DMS153 (cell line): Measurements from ENCODE around the gene PPARG.
"Not testable (repeated sequence)": the region's sequence is repeated elsewhere in the genome, so short reads cannot be mapped to it uniquely, and the experiment has no call there.

Source experiments
- DNase-seq: peaks from one replicate; lab custom pipeline; 2025; lab: John Stamatoyannopoulos, UW

The PPARG gene

DNA sequence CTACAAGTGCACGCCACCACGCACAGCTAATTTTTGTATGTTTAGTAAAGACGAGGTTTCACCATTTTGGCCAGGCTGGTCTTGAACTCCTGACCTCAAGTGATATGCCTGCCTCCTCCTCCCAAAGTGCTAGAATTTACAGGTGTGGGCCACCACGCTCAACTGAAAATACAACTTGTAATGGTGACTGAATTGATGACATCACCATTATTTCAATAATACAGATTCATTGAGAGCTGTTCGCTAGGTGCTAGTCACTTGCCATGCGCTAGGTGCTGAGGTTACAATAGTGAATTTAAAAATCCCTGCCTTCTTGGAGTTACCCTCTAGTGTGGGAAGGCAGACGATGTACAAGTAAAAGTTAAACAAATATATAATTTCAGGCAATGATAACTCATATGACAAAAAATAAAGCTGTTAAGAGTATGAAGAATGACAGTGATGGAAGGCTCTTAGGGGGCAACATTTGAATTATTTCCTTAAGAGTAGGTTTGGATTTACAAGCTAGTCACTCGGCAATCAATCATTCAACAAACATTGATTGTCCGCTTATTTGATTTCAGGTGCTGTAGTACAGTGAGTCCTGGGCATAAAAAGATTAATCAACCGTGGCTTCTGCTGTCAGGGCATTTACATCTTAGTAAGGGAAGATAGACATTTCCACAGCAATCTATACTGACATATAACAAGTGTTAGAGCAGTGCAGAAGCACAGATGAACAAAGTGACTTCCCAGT, 9.1 kb upstream of the PPARG start:
- no peak for DNase-seq

- no peak for DNase-seq
Measured at GRCh38 chr3:12280357-12280806, 8.5 kb upstream of the PPARG start.

DNA sequence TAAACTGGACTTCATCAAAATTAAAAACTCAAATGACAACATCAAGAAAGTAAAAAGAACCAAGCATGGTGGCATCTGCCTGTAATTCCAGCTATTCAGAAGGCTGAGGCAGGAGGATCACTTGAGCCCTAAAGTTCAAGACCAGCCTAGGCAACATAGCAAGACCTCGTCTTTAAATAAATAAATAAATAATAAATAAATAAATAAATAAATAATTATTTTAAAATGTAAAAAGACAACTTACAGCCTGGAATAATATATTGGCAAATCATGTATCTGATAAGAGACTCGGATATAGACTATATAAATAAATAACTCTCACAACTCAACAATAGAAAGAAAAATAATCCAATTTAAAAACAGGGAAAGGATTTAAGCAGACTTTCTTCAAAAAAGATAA, 4.3 kb upstream of the PPARG start:
- DNase-seq, result no peak

DNA sequence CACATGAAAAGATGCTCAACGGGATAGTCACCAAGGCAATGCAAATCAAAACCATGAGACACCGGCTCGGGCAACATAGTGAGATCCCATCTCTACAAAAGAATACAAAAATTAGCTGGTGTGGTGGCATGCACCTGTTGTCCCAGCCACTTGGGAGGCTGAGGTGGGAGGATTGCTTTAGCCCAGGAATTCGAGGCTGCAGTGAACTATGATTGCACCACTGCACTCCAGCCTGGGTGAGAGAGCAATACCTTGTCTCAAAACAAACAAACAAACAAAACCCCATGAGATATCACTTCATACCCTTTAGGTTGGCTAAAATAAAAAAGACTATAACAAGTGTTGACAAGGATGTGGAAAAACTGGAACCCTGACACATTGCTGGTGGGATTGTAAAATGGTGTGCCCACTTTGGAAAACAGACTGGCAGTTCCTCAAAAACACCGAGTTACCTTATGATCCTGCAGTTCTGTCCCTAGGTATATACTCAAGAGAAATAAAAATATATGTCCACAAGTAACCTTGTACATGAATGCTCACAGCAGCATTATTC, 3.8 kb upstream of the PPARG start:
- DNase-seq, result no peak

DNA sequence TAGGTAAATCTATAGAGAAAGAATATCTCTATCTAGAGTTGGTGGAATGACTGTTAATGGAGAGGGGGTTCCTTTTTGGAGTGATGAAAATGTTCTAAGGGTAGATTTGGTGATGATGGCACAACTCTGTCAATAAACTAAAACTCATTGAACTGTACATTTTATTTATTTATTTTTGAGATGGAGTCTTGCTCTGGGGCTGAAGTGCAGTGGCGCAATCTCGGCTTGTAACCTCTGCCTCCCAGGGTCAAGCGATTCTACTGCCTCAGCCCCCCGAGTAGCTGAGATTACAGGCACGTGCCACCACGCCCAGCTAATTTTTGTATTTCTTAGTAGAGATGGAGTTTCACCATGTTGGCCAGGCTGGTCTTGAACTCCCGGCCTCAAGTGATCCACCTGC, 3.1 kb upstream of the PPARG start:
- not testable (repeated sequence) for DNase-seq

GRCh38 chr3:12286504-12286903, 2.4 kb upstream of the PPARG start:
- no peak for DNase-seq

DNA sequence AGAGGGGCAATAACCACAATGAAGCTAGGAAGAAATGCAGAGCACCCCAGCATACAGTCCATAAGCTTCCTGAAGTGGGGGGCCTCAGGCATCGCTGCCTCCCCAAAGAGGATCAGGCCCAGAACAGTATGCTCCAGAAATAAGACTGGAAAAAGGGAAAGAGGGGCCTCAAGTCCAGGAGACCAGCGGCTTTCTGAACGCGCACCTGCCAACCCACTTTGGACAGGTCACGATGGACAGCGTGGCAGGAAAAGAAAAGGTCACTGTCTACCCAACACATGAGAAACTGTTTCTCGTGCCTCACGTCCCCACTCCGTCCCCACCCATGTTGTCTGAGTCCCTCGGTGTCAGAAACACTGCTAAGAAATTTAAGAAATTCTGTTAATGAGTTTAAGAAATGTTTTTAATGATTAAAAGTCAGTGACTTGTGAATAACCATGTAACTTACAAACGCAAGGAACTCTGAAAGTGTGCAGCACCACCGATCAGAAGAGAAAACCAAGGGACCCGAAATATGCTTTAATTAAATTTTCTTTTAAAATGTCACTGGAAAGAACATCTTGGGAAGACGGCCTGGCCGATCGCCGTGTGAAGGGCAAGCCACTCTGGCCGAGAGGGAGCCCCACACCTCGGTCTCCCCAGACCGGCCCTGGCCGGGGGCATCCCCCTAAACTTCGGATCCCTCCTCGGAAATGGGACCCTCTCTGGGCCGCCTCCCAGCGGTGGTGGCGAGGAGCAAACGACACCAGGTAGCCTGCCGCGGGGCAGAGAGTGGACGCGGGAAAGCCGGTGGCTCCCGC, 1.7 kb upstream of the PPARG start:
- DNase-seq, result no peak

DNA sequence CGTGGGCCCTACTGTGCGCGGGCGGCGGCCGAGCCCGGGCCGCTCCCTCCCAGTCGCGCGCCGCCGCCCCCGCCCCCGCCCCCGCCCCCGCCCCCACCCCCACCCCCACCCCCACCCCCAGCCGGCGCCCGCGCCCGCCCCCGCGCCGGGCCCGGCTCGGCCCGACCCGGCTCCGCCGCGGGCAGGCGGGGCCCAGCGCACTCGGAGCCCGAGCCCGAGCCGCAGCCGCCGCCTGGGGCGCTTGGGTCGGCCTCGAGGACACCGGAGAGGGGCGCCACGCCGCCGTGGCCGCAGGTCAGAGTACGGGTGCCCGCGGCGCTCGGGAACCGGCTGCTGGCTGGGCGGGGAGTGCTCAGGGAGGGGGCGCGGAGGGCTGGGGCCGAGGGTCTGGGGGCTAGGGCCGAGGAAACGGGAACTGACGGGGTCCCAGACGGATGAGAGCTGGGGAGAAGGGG, 1.1 kb upstream of the PPARG start:
- DNase-seq, result no peak

GRCh38 chr3:12289524-12289923, 654 bp downstream of the PPARG start:
- DNase-seq, result no peak

GRCh38 chr3:12292770-12293169, 3.9 kb downstream of the PPARG start:
- DNase-seq, result no peak

- DNase-seq, result no peak
Measured at GRCh38 chr3:12294885-12295580, 6.2 kb downstream of the PPARG start.

DNA sequence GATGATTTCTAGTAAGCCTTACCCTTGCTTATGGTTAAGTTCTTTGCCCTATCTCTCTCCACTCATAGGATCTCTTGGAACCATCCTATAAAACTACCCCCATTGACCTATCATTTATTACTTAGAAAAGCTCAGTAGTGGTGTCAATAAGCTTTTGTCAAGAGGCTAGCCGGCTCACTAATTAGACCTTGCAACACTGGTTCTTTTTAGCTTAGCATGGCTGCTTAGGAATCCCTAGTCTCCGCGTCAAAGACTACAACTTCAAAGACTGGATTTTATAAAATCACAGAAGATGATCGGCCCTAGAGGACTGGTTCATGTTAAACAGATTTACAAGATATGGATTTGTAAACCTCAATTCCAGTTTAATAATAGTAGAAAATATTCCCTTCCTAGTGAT, 7.6 kb downstream of the PPARG start:
- no peak for DNase-seq

DNA sequence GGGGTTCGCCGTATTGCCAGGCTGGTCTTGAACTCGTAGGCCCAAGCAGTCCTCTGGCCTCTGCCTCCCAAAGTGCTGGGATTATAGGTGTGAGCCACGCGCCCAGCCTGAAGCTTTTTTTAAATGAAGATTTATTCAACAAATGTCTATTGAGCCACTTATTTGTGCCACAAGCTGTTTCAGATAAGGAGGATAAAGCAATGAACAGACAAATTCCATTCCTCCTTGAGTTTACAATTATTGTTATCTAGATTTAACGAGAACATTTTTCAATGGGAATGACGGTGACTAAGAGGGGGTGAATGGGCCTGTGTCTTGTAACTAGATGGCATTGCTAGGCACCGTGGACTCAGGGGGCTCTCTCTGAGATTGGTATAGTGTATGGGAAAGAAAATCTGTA, 10.2 kb downstream of the PPARG start:
- DNase-seq, result no peak

DNA sequence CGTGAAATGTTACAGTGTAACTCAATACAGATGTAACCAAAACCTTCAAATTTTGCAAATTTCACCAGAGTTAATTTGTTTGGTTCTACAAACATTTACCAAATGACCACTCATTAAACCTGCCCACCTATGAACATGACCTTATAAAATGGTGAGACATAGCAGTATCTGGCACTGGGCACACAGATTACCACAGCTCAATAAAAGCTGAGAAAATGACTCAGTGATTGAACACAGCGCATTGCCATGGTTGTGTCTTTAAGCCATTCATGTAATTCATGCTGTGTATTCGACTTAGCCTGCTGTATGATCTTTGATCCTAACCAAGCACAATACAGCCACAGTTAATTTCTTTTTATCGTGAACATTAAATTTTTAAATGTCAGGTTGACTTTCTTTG, 11.3 kb downstream of the PPARG start:
- DNase-seq, result no peak

- DNase-seq, result no peak
Measured at GRCh38 chr3:12301031-12301430, 12.2 kb downstream of the PPARG start.

GRCh38 chr3:12301513-12301912, 12.6 kb downstream of the PPARG start:
- DNase-seq, result no peak

DNA sequence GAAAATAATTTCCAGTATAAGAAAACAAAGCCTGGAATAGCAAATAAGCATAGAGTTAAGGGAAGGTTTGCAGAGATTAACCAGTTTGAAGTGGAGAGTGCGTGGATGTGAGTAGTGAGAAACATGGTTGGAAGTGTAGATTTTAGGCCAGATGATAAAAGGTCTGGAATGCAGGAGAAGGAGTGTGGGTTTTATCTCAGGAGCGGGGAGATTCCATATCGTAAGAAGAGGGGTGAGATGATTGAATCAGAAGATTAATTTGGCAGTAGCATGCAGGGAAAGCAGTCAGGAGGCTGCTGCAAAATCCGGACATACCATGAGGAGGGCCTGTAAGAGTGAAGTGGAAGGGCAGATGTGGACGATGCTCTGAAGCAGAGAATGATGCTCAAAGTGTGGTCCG, 13.7 kb downstream of the PPARG start:
- DNase-seq, result no peak

- no peak for DNase-seq
Measured at GRCh38 chr3:12303534-12303933, 14.7 kb downstream of the PPARG start.

DNA sequence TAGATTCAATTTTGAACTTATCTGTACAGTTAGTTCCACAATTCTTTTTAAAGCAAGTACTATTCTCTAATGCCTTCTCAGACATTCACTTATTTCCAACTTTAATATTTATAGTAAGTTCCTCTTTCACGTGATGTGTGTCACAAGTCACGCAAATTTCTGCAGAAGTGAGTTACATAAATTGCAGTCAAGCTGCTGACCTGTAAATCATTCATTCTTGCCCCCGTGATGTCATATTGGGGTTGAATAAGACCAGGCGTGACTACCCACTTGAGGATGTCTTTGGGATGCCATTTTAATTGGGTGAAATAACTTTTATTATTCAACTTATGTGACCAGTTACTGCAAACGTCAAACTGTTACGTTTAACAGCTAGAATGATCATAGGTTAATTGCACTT, 15.1 kb downstream of the PPARG start:
- no peak for DNase-seq

DNA sequence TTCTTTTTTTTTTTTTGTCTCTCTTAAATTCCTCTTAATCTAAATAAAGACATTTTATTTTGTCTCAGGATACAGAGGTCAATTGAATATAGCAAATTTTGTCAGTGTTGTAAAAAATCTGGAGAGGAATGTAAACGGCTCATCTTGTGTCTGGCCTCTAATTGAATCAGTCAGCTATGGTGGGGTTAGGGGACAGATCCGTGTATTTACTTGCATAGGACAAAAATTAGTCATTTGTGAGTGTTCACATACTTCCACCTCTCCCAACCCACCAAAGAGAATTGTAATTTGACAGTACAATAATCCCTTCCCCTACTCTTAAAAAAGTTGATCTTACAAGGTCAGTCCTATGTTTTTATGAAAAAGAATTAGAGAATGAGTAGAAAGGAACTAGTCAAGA, 18.3 kb downstream of the PPARG start:
- DNase-seq, result no peak

GRCh38 chr3:12308517-12308916, 19.6 kb downstream of the PPARG start:
- no peak for DNase-seq

- DNase-seq, result no peak
Measured at GRCh38 chr3:12309716-12310115, 20.8 kb downstream of the PPARG start.

DNA sequence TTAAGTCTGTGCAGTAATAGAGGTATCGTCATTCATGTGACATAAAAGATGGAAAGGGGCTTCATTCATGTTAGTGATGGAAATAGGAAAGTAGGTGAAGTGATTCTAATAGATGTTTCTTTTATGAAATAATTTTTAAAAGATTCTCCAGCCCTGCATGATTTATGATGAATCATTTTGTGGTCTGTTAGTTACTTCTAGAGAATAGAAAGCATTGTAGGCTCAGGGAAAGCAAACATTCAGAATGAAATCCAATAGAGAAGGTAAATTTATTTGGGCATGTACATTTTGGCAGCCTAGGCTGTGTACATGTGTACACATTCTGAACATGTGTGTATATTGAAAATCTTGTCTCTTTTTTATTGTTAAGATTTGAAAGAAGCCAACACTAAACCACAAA, 23.1 kb downstream of the PPARG start:
- no peak for DNase-seq
